ENCODE results near the gene ARG2.
"Not testable (repeated sequence)": the region's sequence is repeated elsewhere in the genome, so short reads cannot be mapped to it uniquely, and the experiment has no call there.

DNA sequence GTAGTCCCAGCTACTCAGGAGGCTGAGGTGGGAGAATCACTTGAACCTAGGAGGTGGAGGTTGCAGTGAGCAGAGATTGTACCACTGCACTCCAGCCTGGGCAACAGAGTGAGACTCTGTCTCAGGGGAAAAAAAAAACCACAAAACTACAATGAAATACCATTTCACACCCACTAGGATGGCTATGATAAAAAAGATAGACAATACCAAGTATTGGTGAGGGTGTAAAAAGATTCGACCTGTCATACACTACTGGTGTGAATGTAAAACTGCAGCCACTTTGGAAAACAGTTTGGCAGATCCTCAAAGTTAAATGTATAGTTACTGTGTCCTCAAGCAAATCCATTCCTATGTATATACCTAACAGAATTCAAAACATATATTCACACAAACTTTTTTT, 6.4 kb downstream of the ARG2 start:
- TF ChIP-seq, protein P1, sequence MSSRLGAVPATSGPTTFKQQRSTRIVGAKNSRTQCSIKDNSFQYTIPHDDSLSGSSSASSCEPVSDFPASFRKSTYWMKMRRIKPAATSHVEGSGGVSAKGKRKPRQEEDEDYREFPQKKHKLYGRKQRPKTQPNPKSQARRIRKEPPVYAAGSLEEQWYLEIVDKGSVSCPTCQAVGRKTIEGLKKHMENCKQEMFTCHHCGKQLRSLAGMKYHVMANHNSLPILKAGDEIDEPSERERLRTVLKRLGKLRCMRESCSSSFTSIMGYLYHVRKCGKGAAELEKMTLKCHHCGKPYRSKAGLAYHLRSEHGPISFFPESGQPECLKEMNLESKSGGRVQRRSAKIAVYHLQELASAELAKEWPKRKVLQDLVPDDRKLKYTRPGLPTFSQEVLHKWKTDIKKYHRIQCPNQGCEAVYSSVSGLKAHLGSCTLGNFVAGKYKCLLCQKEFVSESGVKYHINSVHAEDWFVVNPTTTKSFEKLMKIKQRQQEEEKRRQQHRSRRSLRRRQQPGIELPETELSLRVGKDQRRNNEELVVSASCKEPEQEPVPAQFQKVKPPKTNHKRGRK (tag; IDR thresholded peaks at IDR 0.05), result not testable (repeated sequence)
- TF ChIP-seq ESRRA (IDR thresholded peaks at IDR 0.05; ENCODE audit: borderline replicate concordance, low read depth); YBX1 (IDR thresholded peaks at IDR 0.05); KLF16 (IDR thresholded peaks at IDR 0.05); COPS2 (conservative IDR thresholded peaks at IDR 0.05); NFXL1 (CRISPR knock-in tag; IDR thresholded peaks at IDR 0.05): not testable (repeated sequence)
- TF ChIP-seq, protein P2, sequence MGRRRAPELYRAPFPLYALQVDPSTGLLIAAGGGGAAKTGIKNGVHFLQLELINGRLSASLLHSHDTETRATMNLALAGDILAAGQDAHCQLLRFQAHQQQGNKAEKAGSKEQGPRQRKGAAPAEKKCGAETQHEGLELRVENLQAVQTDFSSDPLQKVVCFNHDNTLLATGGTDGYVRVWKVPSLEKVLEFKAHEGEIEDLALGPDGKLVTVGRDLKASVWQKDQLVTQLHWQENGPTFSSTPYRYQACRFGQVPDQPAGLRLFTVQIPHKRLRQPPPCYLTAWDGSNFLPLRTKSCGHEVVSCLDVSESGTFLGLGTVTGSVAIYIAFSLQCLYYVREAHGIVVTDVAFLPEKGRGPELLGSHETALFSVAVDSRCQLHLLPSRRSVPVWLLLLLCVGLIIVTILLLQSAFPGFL (CRISPR knock-in tag; IDR thresholded peaks at IDR 0.05), result not testable (repeated sequence)
